Erythroblast (primary cell): Measurements from ENCODE around the gene TTC39A.
A peak's percentile ranks its signal among the peaks of the same experiment; 100 is the strongest.

Experiments used
- DNase-seq, 2 experiments: peaks; one replicate each; lab custom pipeline; 2025; lab: John Stamatoyannopoulos, UW
- GATA1 ChIP-seq: IDR thresholded peaks from 2 replicates; pipeline ENCODE4 v1.6.1; 2011; ENCODE audit warnings: low read depth, mild to moderate bottlenecking, control low read depth, low read length, moderate library complexity
- POLR2A ChIP-seq: IDR thresholded peaks from 2 replicates; pipeline ENCODE4 v1.6.1; 2011; ENCODE audit warnings: mild to moderate bottlenecking, low read length

Gene TTC39A

GRCh38 chr1:51345300-51345687 is 14.9 kb upstream of the TTC39A start:
- DNase-seq = no peak
- no peak for TF ChIP-seq POLR2A
- no peak for TF ChIP-seq GATA1

- TF ChIP-seq POLR2A (no peak), GATA1 (no peak)
- DNase-seq = no peak
Measured at GRCh38 chr1:51344602-51345299, 14.4 kb upstream of the TTC39A start.

- no peak for TF ChIP-seq GATA1
- TF ChIP-seq POLR2A = no peak
- DNase-seq = no peak
Measured at GRCh38 chr1:51344276-51344601, 13.9 kb upstream of the TTC39A start.

- no peak for TF ChIP-seq GATA1
- TF ChIP-seq POLR2A = no peak
- DNase-seq = no peak
Measured at GRCh38 chr1:51343624-51344023, 13.3 kb upstream of the TTC39A start.

GRCh38 chr1:51342591-51343206 is 12.3 kb upstream of the TTC39A start:
- no peak for DNase-seq
- no peak for TF ChIP-seq GATA1
- no peak for TF ChIP-seq POLR2A

GRCh38 chr1:51341876-51342496 is 11.6 kb upstream of the TTC39A start:
- DNase-seq = peak; percentile 46 to 58
- TF ChIP-seq GATA1 = no peak
- no peak for TF ChIP-seq POLR2A

GRCh38 chr1:51340380-51340779 is 10.0 kb upstream of the TTC39A start:
- no peak for TF ChIP-seq GATA1
- no peak for TF ChIP-seq POLR2A
- DNase-seq = no peak

GRCh38 chr1:51336711-51337110 is 6.3 kb upstream of the TTC39A start:
- no peak for TF ChIP-seq GATA1
- no peak for TF ChIP-seq POLR2A
- no peak for DNase-seq

- DNase-seq = no peak
- TF ChIP-seq POLR2A = no peak
- TF ChIP-seq GATA1 = no peak
Measured at GRCh38 chr1:51336004-51336403, 5.6 kb upstream of the TTC39A start.

- TF ChIP-seq GATA1 = no peak
- TF ChIP-seq POLR2A = no peak
- peak; percentile 88 to 89 for DNase-seq
Measured at GRCh38 chr1:51331206-51332100, 1.1 kb upstream of the TTC39A start.

- no peak for TF ChIP-seq POLR2A
- no peak for TF ChIP-seq GATA1
- peak in 1 of 2 experiments; percentile 27 for DNase-seq
Measured at GRCh38 chr1:51329443-51330325, 678 bp downstream of the TTC39A start.

GRCh38 chr1:51328926-51329325 is 1.4 kb downstream of the TTC39A start:
- TF ChIP-seq GATA1 = no peak
- TF ChIP-seq POLR2A = no peak
- no peak for DNase-seq

GRCh38 chr1:51328279-51328678 is 2.1 kb downstream of the TTC39A start:
- no peak for DNase-seq
- TF ChIP-seq POLR2A = no peak
- no peak for TF ChIP-seq GATA1

- no peak for TF ChIP-seq POLR2A
- TF ChIP-seq GATA1 = no peak
Measured at GRCh38 chr1:51327386-51327785, 3.0 kb downstream of the TTC39A start.

More at GRCh38 chr1:51327386-51327785, 3.0 kb downstream of the TTC39A start:
- DNase-seq = no peak
